ENCODE results near the gene WWOX. TPM values are rescaled to one million over a fixed set of nuclear protein-coding genes. Genes with fewer than 3 reads are reported as not detected.

WWOX gene
- total and polyA plus RNA-seq, 3 donors from 2014 or later: 20.6 to 76.7 (median 64.1) TPM

DNA sequence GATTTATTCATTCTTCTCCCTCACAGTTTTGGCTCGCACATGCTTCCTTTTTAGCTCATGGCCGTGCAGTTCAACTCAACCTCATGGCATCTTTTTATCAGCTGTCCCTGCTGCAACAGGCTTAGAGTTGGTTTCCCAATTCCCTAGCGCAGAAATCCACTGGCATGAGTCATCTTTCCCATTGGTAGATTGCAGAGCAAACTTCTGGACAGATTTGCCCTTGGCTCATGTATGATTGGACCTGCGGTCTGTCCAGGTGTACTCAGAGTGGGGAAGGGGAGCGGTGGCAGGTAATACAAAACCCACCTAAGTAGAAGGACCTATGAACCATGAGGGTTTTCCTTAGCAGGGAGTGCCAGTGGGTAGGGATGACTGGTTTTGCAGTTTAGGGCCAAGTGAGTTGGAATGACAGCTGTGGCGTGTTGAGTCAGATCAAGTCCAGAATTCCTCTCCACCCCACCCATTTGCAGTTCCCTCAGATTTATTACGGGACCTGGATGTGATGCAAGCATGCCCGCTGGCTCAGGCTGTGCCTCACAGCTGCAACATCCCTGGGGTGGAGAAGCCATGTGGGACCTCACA lies 584.7 kb downstream of the WWOX start:
- DNase-seq: peak; percentile 21
- Histone ChIP-seq H3K4me1 (no peaks in the 10 kb centered on the region), H3K27me3 (no peaks in the 10 kb centered on the region), H3K27ac (no peak overlapping the region), H3K9me3 (no peaks in the 10 kb centered on the region), H3K36me3 (ENCODE audit: low read depth, missing control alignments) (no peaks in the 10 kb centered on the region), H3K4me3 (no peak overlapping the region)
- TF ChIP-seq POLR2A (IDR thresholded peaks at IDR 0.05): no peak
- TF ChIP-seq, protein P1, sequence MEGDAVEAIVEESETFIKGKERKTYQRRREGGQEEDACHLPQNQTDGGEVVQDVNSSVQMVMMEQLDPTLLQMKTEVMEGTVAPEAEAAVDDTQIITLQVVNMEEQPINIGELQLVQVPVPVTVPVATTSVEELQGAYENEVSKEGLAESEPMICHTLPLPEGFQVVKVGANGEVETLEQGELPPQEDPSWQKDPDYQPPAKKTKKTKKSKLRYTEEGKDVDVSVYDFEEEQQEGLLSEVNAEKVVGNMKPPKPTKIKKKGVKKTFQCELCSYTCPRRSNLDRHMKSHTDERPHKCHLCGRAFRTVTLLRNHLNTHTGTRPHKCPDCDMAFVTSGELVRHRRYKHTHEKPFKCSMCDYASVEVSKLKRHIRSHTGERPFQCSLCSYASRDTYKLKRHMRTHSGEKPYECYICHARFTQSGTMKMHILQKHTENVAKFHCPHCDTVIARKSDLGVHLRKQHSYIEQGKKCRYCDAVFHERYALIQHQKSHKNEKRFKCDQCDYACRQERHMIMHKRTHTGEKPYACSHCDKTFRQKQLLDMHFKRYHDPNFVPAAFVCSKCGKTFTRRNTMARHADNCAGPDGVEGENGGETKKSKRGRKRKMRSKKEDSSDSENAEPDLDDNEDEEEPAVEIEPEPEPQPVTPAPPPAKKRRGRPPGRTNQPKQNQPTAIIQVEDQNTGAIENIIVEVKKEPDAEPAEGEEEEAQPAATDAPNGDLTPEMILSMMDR (IDR thresholded peaks at IDR 0.05): no peak
- whole genome bisulfite sequencing, 2 donors: 78 to 82% methylated on average over 7 to 8 of the region's 8 CpGs
- intact Hi-C loops (cut with DNase I; ENCODE audit: low total_unique reads): no loop called here

DNA sequence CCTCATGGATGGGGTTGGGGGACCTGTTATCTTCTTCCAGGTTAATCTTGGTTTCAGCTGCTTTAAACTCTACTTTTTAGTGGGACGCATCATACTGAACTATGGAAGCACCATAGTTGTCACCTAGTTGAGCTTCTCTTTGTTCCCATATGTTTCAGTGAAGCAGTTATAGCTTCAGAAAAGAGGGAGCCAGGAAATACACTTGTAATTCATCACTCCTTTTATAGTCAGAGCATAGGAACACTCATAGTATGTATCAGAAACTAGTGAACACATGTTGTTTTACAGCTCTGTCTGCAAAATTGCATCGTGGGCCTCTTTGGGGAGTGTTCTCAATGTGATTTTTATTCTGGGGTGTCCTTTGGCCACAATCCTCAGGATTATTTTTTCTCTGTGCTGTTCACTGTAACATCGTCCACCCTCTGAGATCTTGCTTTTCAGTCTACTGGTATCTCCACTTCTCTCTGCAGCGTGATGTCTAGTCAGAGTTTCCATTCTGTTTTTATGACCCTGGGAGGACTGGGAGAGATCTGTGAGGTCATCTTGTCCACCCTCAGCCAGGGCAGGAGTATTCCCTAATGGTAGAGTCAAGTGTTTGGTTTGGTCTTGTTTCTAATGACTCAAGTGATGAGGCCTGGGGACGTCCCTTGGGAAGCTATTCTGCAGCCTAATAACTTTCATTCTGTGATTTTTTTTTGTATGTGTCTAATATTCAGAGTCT lies 585.4 kb downstream of the WWOX start:
- intact Hi-C loops (cut with DNase I; ENCODE audit: low total_unique reads): no loop called here
- no peak overlapping the region for H3K4me3 ChIP-seq
- H3K4me1 ChIP-seq: peaks cover 3% of the 10 kb centered on the region
- no peaks in the 10 kb centered on the region for H3K36me3 ChIP-seq (ENCODE audit: low read depth, missing control alignments)
- no peaks in the 10 kb centered on the region for H3K9me3 ChIP-seq
- WGBS, 2 donors: 67 to 68% methylated on average over 5 of the region's 5 CpGs
- peak overlapping the region in 1 of 2 donors; percentile 42 for H3K27ac ChIP-seq
- TF ChIP-seq, protein P1 (IDR thresholded peaks at IDR 0.05): no peak
- no peak for TF ChIP-seq POLR2A (IDR thresholded peaks at IDR 0.05)
- no peak for DNase-seq
- H3K27me3 ChIP-seq: no peaks in the 10 kb centered on the region

DNA sequence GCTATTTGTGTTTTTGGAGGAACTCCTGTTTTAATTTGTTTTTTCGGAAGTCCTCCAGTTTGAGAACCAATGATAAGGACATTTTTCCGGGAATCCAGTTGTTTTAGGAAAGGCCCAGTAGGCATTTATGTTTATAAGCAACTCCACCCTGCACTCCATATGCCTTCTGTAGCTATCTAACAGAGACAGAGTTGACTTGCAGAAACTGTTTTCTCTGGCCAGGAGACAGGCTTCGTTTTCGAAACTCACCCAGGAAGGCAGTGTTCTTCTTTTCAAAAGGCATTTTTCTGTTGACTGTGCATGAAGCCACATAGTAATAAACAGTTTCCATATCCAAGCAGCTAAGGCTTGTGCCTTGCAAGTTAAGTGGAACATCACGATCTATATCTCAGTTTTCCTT lies 587.1 kb downstream of the WWOX start:
- Histone ChIP-seq H3K4me1 (peaks cover 3% of the 10 kb centered on the region), H3K27ac (peak overlapping the region in 1 of 2 donors; percentile 57), H3K4me3 (no peak overlapping the region), H3K36me3 (ENCODE audit: low read depth, missing control alignments) (no peaks in the 10 kb centered on the region), H3K27me3 (no peaks in the 10 kb centered on the region), H3K9me3 (no peaks in the 10 kb centered on the region)
- TF ChIP-seq, protein P1 (IDR thresholded peaks at IDR 0.05): no peak
- no peak for TF ChIP-seq POLR2A (IDR thresholded peaks at IDR 0.05)
- intact Hi-C loops (cut with DNase I; ENCODE audit: low total_unique reads): no loop called here
- 41 to 61% methylated on average over 5 of the region's 5 CpGs for WGBS, 2 donors
- DNase-seq: peak; percentile 56

DNA sequence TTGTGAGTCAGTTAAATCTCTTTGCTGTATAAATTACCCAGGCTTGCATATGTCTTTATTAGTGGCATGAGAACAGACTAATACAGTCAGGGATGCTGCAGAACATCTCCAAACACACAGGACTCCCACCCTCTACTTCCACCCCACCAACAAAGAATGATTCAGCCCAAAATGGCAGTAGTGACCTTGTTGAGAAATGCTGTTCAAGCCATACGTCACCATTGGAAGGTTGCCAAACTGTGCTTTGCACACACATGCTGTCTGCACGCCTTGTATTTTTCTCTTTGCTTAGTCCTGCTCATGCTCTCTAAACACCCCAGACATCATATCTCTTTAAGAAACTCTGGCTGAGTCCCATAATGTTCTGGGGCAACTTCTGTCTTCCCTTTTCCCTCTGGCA lies 589.6 kb downstream of the WWOX start:
- TF ChIP-seq, protein P1 (IDR thresholded peaks at IDR 0.05): no peak
- H3K4me1 ChIP-seq: peaks cover 3% of the 10 kb centered on the region
- no peaks in the 10 kb centered on the region for H3K27me3 ChIP-seq
- H3K27ac ChIP-seq: no peak overlapping the region
- no peaks in the 10 kb centered on the region for H3K9me3 ChIP-seq
- WGBS, 2 donors: 42 to 44% methylated on average over 2 of the region's 2 CpGs
- H3K4me3 ChIP-seq: no peak overlapping the region
- intact Hi-C loops (cut with DNase I; ENCODE audit: low total_unique reads): no loop called here
- DNase-seq: no peak
- no peaks in the 10 kb centered on the region for H3K36me3 ChIP-seq (ENCODE audit: low read depth, missing control alignments)

DNA sequence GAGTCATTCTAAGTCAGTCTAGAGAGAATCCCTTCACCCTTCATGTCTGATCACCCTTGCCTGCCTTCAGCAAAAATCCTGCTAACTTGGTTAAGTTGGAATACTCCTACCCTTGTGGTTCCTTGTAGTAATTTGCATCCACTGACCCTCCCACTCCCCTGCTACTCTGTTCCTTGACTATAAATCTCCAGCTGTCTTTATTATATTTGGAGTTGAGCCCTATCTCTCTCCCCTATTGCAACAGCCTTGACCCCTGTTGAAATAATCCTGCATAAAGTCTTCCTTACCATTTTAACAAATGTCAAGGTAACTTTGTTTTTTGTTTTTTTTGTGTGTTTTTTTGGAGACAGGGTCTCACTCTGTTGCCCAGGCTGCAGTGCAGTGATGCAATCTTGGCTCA lies 590.1 kb downstream of the WWOX start:
- intact Hi-C loops (cut with DNase I; ENCODE audit: low total_unique reads): no loop called here
- TF ChIP-seq, protein P1 (IDR thresholded peaks at IDR 0.05): no peak
- TF ChIP-seq POLR2A (IDR thresholded peaks at IDR 0.05): no peak
- Histone ChIP-seq H3K9me3 (no peaks in the 10 kb centered on the region), H3K36me3 (ENCODE audit: low read depth, missing control alignments) (no peaks in the 10 kb centered on the region), H3K4me1 (peaks cover 3% of the 10 kb centered on the region), H3K4me3 (no peak overlapping the region), H3K27ac (no peak overlapping the region), H3K27me3 (no peaks in the 10 kb centered on the region)
- DNase-seq: no peak
